GM21723 (cell line): ENCODE data around the gene SLC2A1.

ENCODE experiments used
- ATAC-seq: cut with Tn5 transposase; IDR thresholded peaks from one replicate; pipeline ENCODE4 v1.9.1; 2021; ENCODE audit warnings: mild to moderate bottlenecking, moderate library complexity; ENCODE audit not compliant: unreplicated experiment

SLC2A1 gene

DNA sequence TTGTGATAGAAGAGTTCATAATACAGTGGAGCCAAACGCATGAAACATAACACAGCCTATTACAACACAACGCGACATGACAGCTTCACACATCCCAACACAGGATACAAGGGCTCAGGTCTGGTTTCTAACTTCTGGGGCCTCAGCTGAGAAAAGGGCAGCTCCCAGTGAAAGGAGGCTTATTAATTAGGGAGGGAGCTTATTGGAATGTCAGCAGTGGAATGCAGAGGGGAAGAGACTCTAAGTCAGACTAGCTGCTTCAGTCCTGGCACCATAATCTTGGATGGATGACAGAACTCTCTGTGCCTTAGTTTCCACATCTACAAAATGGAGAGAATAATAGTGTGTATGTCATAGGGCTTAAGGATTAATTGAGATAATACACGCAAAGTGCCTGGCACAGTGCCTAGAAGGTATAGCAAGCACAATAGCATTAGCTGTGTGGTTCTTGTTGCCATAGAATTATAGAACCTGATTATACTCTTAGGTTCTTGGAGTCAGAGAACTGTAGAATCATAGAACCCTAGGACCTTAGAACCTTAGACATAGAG, 22.7 kb upstream of the SLC2A1 start:
- no peak for ATAC-seq

DNA sequence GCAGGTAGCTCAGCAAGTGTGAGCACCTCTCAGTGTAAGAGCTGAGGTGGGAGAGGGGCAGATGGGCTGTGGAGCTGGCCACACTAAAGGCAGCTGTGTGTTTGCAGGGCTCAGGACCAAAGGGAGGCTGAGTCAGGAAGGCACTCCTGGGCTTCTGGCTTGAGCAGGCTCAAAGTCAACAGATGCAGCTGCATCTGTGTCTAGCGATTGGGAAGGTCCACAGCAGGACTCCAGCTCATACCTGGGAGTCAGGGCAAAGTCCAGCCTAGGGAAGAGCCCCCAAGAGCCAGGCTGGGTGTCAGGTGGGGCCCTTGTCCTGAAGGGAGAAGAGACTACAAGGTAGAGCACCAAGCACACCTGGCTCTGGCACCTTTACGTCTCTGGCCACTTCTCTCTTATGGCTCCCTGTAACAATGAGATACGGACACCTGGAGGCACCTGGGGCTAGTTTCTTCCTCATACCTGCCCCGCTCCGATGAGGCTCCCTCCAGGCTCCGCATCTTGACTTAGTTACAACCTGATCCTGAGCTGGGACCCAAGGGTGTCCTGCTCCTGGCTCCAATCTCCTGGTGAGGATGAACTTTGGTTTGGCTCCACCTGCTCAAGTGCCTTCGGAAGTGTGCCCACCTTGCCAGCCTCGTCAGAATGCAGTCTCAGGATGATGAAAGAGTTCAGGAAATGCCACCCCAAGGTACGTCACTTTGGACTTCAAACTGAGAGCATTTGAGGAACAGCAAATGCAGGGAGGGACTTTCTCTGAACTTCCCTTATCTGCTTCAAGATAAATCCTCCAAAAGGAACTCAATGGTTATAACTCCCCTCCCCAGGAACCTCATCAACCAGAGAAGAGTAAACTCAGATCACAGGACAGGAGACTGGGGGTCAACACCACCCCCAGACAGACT, 21.5 kb upstream of the SLC2A1 start:
- ATAC-seq: no peak

DNA sequence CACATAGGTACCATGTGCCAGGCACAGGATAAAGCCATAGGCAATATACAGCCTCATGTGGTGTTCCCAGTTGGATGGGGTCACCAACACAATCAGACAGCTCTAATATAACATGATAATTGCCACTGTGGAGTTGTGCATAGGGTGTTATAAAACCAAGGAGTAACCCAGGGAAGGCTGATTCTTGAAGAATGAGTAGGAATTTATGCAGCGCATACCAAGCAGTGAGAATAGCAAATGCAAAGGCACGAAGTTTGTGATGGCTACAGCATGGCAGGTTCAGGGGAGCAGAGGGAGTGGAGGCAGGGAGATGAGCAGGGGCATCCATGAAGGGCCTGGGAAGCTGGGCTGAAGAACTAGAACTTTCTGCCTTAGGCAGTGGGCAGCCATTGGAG, 20.4 kb upstream of the SLC2A1 start:
- no peak for ATAC-seq

DNA sequence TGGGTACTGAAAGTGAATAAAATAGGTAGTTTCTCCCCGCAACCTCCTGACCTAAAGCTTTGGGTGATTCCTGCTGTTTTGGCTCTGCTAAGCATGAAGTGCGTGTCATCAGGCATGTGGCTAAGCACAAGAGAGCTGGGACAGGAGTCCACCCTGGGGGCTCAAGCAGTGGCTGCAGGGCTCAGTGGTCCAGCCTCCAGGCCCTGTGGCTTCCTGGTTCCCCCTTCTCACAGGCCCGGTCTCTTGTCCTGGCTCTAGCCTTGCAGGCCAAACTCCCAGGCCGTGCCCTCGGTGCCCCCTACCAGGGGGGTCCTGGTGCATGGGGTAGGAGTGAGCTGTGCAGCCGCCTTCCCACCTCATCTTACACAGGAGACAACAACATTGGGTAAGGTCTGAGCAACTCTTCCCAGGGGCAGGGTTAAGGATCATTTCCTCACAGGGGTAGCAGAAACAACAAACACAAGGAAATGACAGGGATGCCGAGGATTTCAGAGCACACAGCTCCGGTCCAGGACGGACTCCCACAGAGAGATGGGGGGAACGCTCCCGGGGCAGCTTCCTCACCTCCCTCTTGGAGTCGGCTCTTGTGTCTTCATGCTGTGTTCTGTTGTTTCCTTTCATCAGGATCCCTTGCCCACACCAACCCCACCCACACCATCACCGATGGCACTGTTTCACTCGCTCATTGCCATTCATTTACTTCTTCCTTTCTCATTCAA, 19.8 kb upstream of the SLC2A1 start:
- ATAC-seq: no peak

- no peak for ATAC-seq
Measured at GRCh38 chr1:42977653-42978052, 19.0 kb upstream of the SLC2A1 start.

DNA sequence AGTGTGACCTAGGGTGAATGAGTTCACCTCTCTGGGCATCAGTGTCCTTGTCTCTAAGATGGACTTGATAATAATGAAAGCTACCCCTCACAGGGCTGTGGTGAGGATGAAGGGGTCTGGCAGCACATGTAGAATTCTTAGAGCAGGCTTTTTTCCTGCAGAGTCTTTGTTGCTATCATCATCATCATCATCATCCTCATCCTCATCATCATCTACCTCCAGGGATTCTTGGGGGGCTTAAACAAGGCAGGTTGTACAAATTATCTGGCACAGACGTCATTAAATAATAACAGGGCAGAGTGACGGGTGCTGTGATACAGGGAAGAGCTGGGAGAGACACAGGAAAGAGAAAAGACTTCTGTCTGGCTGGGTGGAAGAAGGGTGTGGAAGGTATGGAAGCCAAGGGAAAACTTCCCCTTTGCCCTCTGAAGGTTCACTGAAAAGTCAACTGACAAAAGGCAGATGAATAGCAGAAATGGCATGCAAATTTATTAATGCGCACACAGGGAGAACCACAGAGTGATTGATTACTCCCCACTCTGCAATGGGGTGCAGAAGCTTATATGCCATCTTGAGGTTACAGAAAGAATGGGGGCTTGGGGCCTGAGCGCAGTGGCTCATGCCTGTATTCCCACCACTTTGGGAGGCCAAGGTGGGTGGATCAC, 17.0 kb upstream of the SLC2A1 start:
- ATAC-seq: no peak

- no peak for ATAC-seq
Measured at GRCh38 chr1:42974767-42975437, 16.2 kb upstream of the SLC2A1 start.

GRCh38 chr1:42973799-42974198, 15.1 kb upstream of the SLC2A1 start:
- no peak for ATAC-seq

GRCh38 chr1:42973286-42973685, 14.6 kb upstream of the SLC2A1 start:
- ATAC-seq: no peak

- no peak for ATAC-seq
Measured at GRCh38 chr1:42971841-42972291, 13.2 kb upstream of the SLC2A1 start.

GRCh38 chr1:42970143-42970542, 11.5 kb upstream of the SLC2A1 start:
- ATAC-seq: no peak

DNA sequence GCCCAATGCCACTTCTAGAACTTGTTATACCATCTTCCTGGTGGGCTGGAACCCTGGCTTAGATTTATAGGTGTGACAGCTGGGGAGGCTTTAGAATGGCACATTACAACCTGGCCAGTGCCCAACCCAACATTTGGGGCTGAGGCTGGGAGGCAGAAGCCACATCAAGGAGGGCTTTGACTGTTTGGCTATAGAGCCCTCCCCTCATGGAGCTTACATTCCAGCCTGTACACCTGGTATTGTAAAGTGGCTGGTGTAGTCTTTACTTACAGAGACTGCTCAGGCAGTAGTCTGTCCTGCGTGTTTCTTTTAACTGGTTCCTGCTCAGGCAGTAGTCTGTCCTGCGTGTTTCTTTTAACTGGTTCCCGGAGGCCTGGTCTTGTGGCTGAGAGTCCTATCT, 10.0 kb upstream of the SLC2A1 start:
- ATAC-seq: no peak

DNA sequence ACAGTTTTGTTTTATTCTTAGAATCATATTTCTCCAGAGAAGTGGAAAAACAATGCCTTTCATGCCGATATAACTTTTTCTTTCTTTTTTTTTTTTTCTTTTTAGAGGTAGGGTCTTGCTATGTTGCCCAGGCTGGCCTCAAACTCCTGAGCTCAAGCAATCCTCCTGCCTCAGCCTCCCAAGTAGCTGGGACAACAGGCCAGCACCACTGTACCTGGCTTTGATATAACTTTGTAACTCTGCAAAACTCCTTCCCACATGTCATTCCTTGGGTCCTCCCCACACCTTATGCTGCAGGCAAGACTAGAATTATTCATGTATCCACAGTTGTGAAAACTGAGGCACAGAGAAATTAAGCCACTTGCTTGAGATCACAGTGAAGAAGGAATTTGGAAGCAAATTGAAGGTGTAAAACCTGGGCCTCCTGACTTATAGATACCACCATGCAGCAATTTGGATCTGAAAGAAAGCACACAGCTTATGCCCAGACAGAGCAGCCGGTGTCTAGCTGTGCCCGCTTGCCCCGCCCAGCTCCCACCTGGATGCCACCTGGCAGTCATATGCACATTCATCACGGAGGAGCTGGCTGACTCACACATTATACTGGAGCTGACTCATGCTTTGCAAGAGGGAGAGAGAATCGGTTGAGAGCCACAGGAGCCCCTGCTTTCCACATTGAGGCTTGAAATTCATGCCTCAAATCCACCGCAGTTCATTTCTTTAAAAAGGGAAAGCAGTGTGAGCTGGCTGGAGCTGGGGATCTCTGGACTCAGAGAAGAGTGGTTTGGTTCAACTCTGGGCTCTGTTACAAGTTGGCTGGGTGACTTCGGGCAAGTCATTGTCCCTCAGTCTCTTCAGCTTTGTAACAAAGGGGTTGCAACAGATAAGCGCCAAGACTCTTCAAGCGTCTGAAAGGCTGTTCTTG, 8.3 kb upstream of the SLC2A1 start:
- no peak for ATAC-seq

DNA sequence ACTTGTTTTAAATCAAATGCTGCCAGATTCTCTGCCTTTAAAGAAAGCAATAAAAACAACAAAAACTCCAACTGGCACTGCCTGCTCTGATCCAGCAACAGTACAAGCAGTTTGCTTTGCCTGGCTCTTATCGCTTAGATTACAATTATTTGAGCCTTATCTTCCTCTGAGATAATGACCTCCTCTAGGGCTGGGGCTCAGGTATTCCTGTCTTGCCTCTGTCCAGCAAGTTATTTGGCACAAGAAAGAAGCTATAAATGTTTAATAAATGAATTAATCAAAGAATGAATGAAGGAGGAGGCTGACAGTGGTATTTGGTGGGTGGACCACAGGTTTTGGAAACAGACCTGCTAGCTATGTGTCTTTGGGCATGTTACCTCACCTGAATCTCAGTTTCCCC, 6.7 kb upstream of the SLC2A1 start:
- no peak for ATAC-seq

GRCh38 chr1:42964044-42964812, 5.6 kb upstream of the SLC2A1 start:
- ATAC-seq: no peak

DNA sequence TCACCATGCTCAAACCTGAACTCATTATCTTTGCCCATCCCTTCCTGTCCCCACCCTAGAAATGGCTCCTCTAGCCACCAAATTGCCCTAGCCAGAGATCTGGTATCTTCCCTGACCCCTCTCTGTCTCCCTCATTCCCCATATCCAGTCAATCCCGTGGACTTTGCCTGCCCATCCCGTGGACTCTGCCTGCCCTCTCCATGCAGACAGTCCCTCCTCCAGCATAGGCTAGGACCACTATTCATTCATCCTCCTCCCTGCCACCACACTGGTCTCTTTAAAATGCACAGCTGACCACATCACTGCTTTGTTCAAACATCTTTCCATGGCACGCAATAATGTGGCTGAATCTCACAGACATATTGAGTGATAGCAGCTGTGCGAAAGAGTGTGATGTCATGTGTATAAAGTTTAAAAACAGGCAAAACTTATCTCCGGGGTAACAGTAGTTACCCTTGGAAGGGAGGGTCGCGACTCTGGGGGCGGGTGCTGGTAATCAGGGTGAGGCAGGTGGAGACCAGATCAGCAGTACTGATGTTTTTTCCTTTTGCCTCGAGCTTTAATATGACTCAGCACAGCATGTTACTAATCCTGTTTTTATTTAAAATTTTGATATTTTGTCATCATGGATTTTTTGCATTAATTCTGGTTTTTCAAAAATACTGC, 4.8 kb upstream of the SLC2A1 start:
- no peak for ATAC-seq

DNA sequence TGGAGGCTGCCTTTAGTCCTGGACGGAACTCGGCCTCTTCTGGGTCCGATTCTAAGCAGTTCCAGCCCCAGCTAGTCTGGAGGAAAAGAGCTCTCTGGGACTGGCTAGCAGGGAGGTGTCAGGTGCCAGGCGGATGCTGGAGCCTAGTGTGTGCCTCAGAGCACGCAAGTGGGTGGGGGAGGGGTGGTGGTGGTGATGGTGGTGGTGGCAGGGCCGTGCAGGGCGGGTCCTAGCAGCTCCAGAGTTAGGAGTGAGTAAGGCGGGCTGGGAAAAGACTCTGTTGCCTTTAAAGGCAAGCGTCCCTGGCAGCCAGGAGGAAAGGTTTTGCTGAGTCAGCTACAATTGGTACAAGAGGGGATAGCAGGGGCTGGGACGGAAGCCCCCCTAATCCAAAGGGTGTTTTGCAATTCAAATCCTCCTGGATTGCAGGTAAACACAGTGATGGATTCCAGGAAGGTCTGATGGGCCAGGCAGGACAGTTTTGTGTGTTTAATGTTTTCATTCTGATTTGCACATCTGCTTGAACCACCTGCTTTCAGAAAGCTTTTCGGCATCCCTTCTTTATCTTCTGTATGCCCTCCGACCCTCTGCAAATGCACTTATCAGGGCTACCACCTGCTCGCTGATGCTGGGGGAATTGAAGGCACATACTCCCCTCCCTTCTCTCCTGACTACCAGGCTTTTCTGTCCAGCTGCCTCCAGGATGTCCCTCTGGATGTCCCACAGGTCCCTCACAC, 4.1 kb upstream of the SLC2A1 start:
- ATAC-seq: no peak
